SW 1271 (cell line): Measurements from ENCODE around the gene INPP5D.
"Not testable (repeated sequence)": the region's sequence is repeated elsewhere in the genome, so short reads cannot be mapped to it uniquely, and the experiment has no call there.

Experiments used
- DNase-seq, 2 experiments: peaks; one replicate each; lab custom pipeline; 2025; lab: John Stamatoyannopoulos, UW

Gene INPP5D

GRCh38 chr2:233143700-233144331, 83.7 kb downstream of the INPP5D start:
- no peak for DNase-seq

DNA sequence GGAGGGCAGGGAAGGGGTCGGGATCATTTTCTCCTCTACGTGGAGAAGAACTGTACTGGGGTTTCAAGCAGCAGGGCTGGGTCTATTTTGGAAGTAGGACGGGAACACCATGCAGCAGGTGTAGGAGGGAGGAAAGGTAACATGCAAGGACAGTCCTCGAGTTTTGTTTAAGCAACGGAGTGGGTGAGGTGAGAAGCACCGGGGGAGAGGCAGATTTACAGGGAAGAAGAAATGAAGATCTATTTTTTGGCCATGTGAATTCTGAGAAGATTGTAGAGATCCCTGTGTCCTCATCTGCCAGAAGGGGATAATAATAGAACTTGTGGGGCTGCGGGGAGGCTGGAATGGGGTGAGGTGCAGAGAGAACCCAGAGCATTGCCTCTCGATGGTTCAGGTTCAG, 85.6 kb downstream of the INPP5D start:
- no peak for DNase-seq

GRCh38 chr2:233146194-233146593, 86.1 kb downstream of the INPP5D start:
- no peak for DNase-seq

GRCh38 chr2:233147136-233147828, 87.1 kb downstream of the INPP5D start:
- DNase-seq: no peak

GRCh38 chr2:233147829-233148167, 87.7 kb downstream of the INPP5D start:
- no peak for DNase-seq

GRCh38 chr2:233148354-233148753, 88.2 kb downstream of the INPP5D start:
- DNase-seq: no peak

DNA sequence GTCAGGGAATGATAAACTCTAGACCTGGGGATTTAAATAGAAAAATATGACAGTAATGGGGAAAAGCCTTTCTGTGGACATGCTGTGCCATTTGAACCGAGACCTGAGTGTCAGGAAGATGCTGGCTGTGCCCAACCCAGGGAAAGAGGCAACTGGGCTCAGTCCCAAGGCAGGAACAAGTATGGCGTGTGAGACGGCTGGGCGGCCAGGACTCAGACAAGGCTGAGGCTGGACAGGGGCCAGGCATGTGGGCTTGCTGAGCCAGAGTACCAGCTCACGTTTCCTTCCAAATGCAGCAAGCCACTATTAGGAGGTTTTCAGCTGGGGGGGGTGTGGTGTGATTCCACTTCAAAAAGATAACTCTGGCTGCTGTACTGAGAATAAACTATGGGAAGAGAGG, 92.4 kb downstream of the INPP5D start:
- DNase-seq: no peak

DNA sequence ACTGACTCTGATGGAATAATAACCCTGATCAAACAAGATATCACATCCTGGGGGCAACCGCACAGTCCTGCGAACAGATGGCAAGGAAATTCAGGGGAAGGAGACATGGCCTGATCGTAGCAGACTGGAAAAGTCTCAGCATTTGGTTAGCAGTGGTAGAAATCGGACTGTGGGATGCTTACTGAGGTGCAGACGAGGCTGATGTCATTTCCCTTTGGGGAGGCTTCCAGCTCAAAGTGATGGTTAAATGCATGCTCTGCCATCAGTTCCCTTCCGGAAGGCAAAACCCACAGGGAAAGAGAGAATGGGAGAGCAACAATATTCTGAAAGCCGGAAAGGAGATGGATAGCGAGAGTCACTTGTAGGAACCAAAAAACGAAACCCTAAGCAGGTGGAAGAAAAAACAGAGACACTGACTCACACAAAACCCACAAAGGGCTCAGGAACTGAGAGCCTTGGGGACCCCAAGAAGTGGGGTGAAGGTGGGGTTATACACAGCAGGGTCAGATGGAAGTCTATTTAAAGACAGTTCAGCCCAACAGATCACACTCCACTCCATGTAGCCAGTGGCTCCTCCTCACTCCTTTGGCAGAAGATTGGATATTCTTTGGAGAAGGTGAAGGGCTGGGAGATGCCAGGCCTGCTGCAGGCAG, 93.1 kb downstream of the INPP5D start:
- DNase-seq: no peak

GRCh38 chr2:233156001-233156400, 95.9 kb downstream of the INPP5D start:
- no peak for DNase-seq

- DNase-seq: not testable (repeated sequence)
Measured at GRCh38 chr2:233156461-233156860, 96.3 kb downstream of the INPP5D start.

- no peak for DNase-seq
Measured at GRCh38 chr2:233161730-233162129, 101.6 kb downstream of the INPP5D start.

- DNase-seq: no peak
Measured at GRCh38 chr2:233162770-233163169, 102.6 kb downstream of the INPP5D start.

DNA sequence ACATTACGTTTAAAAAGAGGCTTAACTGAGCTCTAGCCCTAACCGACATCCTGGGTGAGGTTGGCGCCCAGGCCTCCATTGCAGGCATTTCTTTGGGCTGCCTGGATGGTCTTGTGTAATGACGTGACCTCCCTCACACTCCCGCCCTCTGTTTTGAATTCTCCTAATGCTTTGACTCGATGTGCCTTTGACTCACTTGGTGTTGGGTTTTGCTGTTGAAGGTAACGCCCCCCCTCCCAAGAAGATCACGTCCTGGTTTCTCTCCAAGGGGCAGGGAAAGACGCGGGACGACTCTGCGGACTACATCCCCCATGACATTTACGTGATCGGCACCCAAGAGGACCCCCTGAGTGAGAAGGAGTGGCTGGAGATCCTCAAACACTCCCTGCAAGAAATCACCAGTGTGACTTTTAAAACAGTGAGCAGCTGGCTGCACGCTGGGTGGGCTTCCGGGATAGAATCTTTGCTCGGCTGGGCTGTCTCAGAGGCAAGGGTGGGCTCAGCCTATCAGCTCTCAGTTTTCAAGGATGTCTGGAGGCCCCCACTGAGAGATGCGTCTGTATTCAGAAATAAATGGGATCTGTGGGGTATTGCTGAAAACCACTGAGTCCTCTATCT, 103.5 kb downstream of the INPP5D start:
- DNase-seq: no peak

DNA sequence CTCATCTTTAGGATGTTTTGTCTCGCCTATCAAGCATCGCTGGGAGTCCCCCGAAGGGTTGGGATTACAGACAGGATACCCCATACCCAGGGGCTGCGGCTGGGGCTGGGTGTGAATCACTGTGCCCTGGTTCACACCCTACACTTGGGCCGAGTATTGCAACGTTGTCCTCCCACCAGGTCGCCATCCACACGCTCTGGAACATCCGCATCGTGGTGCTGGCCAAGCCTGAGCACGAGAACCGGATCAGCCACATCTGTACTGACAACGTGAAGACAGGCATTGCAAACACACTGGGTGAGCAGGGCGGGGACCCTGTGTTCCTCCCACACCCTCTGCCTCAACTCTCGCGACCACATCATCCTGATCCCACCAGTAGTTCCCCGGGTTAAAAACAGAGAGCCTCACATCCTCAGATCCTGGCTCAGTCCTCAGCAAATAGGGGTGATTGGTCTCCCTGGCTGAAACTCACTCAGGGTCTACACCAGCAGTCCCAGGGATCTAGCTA, 104.0 kb downstream of the INPP5D start:
- no peak for DNase-seq

- no peak for DNase-seq
Measured at GRCh38 chr2:233164967-233165366, 104.8 kb downstream of the INPP5D start.

DNA sequence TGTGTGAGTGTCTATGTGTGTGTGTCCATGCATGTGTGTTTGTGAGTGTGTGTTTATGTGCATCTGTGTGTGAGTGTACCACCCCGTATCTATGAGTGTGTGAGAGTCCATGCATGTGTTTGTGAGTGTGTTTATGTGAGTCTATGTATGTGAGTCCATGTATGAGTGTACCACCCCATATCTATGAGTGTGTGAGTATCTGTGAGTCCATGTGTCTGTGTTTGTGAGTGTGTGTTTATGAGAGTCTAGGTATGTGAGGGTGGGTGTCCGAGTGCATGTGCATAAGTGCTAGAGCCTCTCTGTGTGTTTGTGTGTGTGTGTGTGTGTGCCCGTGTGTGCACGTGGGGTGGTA, 105.4 kb downstream of the INPP5D start:
- DNase-seq: no peak

GRCh38 chr2:233165895-233166661, 105.9 kb downstream of the INPP5D start:
- peak; percentile 18 to 80 for DNase-seq

DNA sequence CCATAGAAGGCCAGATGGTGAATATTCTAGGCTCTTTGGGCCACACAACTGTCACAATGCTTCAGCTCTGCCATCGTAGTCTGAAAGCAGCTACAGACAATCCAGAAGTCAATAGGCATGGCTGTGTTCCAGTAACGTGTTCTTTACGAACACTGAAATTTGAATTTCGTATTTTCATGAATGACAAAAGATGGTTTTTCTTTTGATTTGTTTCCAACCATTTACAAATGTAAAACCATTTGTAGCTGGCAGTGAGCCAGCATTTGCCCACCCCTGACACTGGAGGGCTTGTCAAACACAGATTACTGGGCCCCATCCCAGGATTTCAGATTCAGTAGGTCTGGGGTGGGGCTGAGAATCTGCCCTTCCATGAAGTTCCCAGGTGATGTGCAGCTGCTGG, 108.3 kb downstream of the INPP5D start:
- no peak for DNase-seq

DNA sequence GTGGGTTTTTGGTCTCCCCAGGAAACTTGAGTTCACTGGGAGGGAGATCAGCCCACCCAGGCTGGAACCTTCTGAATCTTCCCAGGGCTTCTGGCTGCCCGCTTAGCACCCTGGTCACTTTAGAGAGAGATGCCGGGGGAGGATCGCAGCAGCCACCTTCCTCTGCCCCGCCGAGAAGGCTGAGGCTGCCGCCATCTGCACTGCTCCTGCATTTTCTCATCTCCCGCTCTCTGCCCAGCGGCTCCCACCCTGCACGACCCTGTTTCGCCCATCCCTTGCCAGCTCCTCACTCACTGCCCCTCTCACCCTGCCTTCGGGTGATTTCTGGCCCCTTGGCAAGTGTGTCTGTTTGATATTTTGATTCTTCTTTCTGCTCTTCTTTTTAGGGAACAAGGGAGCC, 108.8 kb downstream of the INPP5D start:
- DNase-seq: no peak

- DNase-seq: no peak
Measured at GRCh38 chr2:233171344-233171743, 111.2 kb downstream of the INPP5D start.

GRCh38 chr2:233173115-233173514, 113.0 kb downstream of the INPP5D start:
- no peak for DNase-seq

- DNase-seq: no peak
Measured at GRCh38 chr2:233174137-233174536, 114.0 kb downstream of the INPP5D start.
